NCI-H446 (cell line): ENCODE measurements around the gene SP140L.
"Not testable (repeated sequence)": the region's sequence is repeated elsewhere in the genome, so short reads cannot be mapped to it uniquely, and the experiment has no call there.

ENCODE experiments used
- DNase-seq, 2 experiments: peaks; one replicate each; lab custom pipeline; 2025; lab: John Stamatoyannopoulos, UW

Gene SP140L

DNA sequence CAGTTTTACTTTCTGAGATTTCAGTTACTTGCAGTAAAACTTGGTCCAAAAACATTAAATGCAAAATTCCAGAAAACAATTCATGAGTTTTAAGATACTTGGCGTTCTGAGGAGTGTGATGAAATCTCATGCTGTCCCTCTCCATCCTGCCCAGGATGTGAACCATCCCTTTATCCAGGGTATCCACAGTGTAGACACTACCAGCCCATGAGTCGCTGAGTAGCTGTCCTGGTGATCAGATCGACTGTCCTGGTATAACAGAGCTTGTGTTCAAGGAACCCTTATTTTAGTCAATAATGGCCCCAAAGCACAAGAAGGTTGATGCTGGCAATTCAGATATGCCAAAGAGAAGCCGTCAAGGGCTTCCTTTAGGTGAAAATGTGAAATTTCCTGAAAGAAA, 92.2 kb downstream of the SP140L start:
- no peak for DNase-seq

DNA sequence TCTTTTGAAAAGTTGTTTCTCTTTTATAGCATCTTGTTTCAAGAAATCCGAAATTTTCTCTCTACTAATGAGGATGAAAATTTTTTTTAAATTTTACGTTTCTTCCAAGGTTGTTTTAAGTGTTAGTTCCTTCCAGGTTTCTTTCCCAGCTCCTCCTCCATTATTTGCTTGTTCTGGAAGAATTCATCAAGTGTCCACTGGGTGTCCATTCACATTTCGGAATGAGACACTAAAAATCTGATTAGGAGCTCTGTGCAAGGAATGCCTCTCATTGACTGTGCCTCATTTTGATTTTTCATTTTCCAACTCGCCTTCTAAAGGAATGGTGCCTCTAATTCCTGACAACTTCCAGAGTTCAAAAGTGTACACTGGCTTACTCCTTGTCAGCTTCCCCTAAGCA, 95.2 kb downstream of the SP140L start:
- DNase-seq, result no peak

DNA sequence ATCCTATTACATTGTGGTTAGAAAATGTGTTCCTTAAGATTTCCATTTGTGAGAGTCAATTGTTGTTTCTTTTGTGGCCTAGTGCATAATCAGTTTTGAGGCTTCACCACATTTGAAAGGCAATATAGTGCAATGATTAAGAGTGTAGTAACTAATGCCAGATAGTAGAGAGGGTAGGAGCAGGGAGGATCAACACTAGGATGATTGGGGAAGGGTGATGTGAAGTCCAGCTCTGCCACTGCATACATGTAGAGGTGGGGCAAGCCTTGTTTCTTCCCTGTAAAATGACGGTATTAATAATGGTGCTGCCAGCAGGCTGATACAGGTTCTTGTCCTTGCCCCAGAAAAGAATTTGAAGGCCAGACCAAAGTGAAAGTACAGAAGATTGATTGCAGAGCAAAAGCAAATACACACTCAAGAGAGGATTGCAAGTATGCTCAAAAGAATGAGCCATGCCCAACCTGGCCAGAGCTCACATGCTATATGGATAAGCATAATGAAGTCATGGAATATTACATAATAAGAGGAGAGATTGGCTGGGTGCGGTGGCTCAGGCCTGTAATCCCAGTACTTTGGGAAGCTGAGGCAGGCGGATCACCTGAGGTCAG, 97.0 kb downstream of the SP140L start:
- no peak for DNase-seq

DNA sequence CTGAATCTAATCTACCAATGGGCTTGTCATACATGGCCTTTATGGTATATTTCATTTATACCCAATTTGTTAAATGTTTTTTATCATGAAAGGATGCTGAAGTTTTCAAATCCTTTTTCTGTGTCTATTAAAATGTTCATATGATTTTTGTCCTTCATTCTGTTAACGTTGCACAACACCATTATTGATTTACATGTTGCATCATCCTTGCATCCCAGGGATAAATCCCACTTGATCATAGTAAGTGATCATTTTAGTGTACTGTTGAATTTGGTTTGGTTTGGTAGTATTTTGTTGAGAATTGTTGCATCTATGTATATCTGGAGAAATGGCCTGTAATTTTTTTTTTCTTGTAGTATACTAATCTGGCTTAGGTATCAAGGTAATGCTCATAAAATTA, 98.4 kb downstream of the SP140L start:
- DNase-seq, result no peak

DNA sequence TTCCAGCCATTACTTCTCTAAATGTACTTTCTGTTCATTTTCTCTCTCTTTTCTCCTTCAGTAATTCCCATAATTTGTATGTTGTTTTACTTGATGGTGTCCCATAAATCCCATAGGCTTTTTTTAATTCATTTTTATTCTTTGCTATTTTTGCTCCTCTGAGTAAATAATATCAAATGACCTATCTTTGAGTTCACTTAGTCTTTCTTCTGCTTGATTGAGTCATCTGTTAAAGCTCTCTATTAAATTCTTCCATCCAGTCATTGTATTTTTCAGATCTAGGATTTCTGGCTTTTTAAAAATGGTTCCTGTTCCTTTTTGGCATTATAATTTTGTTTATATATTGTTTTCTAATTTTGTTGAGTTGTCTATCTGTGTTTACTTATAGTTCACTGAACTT, 102.5 kb downstream of the SP140L start:
- DNase-seq, result no peak

DNA sequence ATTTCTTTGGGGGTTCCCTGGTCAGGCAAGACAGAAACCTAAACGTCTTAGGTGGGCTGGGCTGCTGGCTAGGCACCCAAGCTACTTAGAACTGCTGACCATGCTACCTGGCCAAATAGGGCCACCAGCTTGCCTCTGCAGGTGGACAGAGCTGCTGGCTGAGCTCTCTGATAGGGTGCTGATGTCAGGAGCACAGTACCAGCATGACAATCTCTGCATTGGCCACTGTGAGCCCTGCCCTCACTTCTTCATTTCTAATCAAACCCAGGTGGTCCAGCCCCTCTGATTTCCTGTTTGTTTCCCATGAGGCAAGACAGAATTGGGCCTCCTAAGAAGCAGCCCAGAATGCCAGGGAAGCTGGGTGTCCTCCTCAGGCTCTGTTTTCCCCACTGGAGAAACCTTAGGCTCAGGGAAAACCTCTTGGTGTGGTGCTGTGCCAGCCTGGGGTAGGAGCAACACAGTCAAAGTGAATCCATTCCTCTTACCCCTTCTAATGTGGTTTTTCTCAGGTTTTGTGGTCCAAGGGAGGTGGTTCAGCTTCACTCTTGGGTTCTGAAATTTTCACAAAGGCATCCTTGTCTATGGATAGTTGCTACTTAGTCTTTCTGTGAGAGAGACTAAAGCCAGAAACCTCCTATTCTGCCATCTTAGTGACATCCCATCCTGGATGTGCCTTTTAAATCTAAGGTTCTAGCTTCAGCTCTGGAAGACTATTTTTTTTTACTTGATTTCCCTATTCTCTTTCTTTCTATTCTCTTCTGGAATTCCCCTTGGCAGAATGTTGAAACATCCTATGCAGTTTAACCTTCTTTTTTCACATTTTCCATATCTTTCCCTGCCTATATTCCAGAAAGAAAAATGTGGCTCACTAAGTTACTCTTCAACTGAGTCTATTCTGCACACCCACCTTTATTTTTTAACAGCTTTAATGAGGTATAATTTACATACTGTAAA, 104.2 kb downstream of the SP140L start:
- DNase-seq, result no peak

DNA sequence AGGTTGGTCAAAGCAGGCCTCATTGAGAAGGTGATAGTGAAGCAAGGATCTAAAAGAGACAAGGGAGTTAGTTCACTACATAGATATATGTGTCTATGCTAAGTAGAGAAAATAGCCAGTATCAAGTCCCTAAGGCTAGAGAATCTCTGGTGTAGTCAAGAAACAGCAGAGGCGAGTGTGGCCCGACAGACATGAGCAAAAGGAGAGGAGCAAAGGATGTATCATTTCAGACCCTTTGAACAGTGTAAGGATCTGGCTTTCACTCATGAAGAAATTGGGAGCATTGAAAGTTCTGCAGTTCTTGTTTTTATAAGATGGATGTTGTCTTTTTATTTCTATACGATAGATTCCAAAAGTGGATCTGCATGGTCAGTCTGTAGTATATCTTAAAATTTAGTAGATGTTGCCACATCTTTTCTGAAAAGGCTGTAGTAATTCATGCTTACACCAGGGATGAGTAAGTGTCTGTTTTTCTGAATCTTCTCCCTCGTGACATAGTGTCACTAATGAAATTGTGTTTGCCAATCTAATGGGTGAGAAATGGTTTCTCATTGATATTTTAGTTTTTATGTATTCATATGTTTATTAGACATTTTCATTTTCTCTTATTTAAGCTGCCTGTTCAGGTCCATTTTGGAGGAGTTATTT, 107.8 kb downstream of the SP140L start:
- no peak for DNase-seq

DNA sequence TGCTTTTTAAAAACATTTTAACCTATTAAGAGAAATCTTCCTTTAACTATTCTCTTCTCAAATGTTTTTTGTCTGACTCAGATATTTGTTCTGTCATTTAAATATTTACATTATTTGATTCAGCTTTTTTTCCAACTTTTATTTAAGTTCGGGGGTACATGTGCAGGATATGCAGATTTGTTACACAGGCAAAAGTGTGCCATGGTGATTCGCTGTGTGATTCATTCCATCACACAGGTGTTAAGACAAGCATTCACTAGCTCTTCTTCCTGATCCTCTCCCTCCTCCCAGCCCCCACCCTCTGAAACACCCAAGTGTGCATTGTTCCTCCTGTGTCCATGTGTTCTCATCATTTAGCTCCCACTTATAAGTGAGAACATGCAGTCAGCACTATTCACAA, 108.4 kb downstream of the SP140L start:
- no peak for DNase-seq

DNA sequence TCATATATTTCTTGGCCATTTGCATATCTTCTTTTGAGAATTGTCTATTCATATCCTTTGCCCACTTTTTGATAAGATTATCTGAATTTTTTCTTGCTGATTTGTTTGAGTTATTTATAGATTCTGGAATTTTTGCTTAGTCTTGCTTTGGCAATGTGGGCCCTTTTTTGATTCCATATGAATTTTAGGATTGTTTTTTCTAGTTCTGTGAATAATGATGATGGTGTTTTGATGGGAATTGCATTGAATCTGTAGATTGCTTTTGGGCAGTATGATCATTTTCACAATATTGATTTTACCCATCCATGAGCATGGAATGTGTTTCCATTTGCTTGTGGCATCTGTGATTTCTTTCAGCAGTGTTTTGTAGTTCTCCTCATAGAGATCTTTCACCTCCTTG, 112.1 kb downstream of the SP140L start:
- not testable (repeated sequence) for DNase-seq

DNA sequence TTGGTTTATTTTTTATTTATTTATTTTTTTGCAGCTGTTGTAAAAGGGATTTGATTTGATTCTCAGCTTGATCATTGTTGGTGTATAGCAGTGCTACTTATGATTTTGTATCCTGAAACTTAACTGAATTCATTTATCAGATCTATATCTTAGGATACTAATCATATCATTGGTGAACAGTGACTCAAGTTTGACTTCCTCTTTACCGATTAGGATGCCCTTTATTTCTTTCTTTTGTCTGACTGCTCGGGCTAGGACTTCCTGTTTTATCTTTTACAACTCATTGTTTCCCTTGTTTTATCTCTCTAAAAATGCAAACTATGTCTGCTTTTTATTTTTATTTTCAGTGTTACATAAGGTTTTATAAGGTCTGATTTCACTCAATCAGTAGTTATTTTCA, 112.6 kb downstream of the SP140L start:
- DNase-seq, result no peak

DNA sequence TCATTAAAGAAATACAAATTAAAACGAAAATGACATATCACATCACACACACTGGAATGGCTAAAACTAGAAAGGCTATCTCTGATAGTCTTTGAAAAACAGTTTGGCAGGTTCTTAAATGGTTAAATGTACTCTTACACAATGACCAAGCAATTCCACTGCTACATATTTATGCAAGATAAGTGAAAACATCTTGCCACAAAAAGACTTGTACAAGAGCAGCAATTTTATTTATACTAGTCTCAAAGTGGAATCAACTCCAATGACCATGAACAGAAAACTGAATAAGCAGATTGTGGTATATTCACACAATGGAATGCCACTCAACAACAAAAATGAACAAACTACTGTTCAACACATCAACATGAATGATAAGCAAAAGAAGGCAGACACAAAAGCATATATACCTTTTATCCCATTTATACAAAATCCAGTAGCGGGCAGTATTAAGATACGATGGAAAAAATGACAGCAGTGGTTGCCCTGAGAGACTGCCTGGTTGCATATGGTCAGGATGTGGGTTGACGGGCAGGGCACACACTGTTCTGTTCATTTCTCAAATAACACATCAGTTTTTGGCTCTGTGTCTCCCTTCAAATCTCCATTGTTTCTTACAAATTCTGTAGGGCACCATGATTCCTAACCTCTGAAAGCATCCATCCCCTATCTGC, 114.4 kb downstream of the SP140L start:
- no peak for DNase-seq

DNA sequence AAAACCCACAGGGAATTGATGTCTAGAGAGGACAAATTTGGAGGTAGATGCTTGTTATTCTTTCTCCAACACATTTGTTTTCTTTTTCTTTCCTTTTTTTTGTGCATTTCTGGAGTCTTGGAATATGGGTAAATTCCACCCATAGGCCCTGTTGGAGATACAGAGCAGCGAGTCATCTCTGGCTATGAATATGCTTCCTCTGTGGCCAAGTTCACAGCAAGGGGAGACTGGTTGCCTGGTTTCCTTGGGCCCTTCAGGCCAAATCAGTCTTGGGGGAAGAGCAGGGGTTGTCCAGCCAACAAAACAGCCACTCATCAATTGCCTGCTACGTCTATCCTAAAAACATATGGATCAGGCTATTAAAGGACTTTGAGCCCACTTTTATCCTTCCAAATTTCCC, 116.5 kb downstream of the SP140L start:
- DNase-seq, result no peak

DNA sequence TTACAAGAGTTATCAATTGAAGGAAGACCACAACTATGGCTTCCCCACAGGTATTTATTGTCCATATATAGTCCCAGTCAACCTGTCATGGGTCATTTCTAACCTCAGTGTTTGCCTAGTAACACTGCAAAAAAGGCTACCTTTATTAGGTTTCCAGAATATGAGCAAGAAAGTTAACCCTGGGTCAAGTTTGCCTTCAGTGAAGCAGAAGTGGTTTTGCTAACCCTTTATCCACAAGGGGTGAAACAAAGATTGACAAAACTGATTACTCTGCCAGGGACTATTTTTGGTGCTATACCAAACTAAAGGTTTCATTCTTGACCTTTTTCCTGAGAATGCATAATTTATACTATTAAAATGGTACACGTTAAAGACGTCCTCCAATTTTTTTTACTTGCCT, 117.8 kb downstream of the SP140L start:
- no peak for DNase-seq

DNA sequence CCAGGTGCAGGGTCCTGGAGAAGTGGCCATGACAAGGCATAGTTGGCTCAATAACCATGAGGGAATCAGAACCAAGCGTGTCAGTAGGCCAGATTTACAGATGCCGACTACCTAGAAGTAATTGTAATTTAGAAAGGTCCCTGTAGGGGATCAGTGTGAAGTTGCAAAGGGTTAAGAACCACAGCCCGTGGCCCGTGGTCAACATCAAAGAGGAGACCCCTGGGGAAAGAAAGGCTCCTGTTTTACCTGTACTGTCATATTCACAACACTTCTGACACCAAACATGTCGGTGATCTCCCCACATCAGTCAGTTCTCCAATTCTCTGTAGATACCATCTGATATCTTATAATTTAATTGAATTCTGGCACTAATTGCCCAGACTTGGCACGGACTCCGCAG, 120.0 kb downstream of the SP140L start:
- no peak for DNase-seq

DNA sequence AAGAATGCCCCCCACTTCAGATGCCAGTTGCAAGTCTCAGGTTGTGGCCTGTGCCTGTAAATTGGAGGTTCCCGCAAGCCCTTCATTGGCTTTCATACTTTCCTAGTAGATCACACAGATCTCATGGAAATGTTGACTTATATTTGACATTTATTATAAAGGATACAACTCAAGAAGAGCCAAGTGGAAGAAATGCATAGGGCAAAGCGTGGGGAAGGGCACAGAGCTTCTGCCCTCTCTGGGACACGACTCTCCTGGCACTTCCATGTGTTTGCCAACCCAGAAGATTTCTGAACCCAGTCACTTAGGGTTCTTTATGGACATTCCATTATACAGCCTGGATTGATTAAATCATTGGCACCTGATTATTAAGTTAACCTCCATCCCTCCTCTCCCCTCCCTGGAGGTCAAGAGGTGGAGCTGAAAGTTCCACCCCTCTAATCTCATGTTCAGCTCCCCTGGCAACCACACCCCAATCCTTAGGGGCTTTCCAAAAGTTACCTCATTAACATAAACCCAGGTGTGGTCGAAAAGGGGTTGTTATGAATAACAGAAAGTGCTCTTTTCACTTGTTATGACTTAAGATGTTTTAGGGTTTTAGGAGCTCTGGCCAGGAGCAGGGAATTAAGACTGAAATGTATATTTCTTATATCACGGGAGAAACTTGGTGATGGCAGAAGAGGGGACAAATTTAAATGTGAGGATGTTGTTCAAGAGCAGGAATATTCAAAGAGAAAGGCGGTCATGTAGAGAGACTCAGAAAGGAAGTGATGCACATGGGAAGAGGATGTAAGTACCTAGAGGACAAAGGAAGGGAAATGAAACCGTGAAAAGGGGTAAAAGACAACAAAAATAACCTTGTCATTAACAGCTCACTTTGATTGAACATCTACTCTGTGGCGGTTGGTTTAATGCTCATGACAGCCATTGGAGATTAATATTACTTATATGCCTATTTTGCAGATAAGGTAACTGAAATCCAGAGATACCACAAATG, 120.8 kb downstream of the SP140L start:
- DNase-seq, result no peak

DNA sequence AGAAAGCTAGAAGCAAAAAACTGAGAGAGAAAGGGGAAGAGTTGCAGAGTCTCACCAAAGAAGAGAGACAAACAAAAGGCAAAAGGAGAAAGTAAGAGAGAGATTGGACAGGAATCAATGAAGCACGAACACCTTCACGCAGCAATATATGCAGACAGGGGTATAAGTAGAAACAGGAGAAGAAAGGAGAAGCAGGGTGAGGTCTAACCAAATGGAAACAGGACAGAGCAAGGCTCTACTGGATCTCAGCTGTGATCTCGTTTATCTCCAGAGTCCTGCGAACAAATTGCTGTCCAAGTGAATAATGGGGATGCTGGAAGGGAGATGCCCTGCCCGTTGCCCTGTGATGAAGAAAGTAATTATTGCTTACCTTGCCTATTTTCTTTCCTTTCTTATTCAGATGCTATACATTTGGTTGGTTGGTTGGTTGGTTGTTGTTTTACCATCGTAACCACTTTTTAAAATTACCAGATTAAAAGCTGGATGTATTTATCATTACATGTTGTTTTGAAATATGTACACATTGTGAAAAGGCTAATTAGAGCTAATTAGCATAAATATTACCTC, 123.0 kb downstream of the SP140L start:
- DNase-seq, result no peak

DNA sequence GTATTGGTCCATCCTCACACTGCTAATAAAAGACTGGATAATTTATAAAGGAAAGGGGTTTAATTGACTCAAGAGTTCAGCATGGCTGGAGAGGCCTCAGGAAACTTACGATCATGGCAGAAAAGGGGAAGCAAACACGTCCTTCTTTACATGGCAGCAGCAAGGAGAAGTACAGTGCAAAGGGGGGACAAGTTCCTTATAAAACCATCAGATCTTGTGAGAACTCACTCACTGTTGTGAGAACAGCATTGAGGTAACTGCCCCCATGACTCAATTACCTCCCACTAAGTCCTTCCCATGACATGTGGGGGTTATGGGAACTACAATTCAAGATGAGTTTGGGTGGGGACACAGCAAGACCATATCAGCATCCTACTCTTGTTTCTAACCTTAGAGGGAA, 126.0 kb downstream of the SP140L start:
- no peak for DNase-seq
